Stimulated activated CD4-positive, alpha-beta T cell treated with anti-CD3 and anti-CD28 coated beads, Interleukin-12 subunit alpha, Interleukin-12 subunit beta, amount 100 ng/mL, for 24 hours (primary cell): Measurements from ENCODE around the gene TRPM2.
"Not testable (repeated sequence)": the region's sequence is repeated elsewhere in the genome, so short reads cannot be mapped to it uniquely, and the experiment has no call there.

ENCODE experiments used
- DNase-seq, 2 experiments: peaks; one replicate each; pipeline ENCODE4 v3.0.0-alpha.2; 2020; ENCODE audit warnings: low read depth in 2 of 2

Gene TRPM2

GRCh38 chr21:44397431-44398031, 44.1 kb downstream of the TRPM2 start:
- no peak for DNase-seq

- no peak for DNase-seq
Observed at GRCh38 chr21:44398499-44398898, 45.1 kb downstream of the TRPM2 start.

- DNase-seq: no peak
Observed at GRCh38 chr21:44399151-44399954, 45.9 kb downstream of the TRPM2 start.

- no peak for DNase-seq
Observed at GRCh38 chr21:44399955-44400790, 46.8 kb downstream of the TRPM2 start.

- no peak for DNase-seq
Observed at GRCh38 chr21:44400791-44401385, 47.5 kb downstream of the TRPM2 start.

GRCh38 chr21:44401386-44402160, 48.2 kb downstream of the TRPM2 start:
- no peak for DNase-seq

- no peak for DNase-seq
Observed at GRCh38 chr21:44402323-44403105, 49.1 kb downstream of the TRPM2 start.

GRCh38 chr21:44403106-44404020, 49.9 kb downstream of the TRPM2 start:
- DNase-seq: no peak

- not testable (repeated sequence) for DNase-seq
Observed at GRCh38 chr21:44404482-44404881, 51.1 kb downstream of the TRPM2 start.

- DNase-seq: no peak
Observed at GRCh38 chr21:44405091-44405947, 51.9 kb downstream of the TRPM2 start.

GRCh38 chr21:44405948-44406872, 52.8 kb downstream of the TRPM2 start:
- no peak for DNase-seq

- DNase-seq: no peak
Observed at GRCh38 chr21:44406953-44407352, 53.5 kb downstream of the TRPM2 start.

- peak in 1 of 2 experiments; percentile 15 for DNase-seq
Observed at GRCh38 chr21:44407493-44407892, 54.1 kb downstream of the TRPM2 start.

GRCh38 chr21:44408226-44408625, 54.8 kb downstream of the TRPM2 start:
- DNase-seq: no peak

- DNase-seq: no peak
Observed at GRCh38 chr21:44413566-44414290, 60.3 kb downstream of the TRPM2 start.

GRCh38 chr21:44414291-44415072, 61.1 kb downstream of the TRPM2 start:
- DNase-seq: no peak
